Fibroblast of skin of left quadriceps (primary cell): Measurements from ENCODE around the gene TBC1D7.

Source experiments
- DNase-seq, 2 experiments: peaks; one replicate each; pipeline ENCODE4 v3.0.0-alpha.2; 2013; ENCODE audit warnings: low read depth in 2 of 2

Gene TBC1D7

DNA sequence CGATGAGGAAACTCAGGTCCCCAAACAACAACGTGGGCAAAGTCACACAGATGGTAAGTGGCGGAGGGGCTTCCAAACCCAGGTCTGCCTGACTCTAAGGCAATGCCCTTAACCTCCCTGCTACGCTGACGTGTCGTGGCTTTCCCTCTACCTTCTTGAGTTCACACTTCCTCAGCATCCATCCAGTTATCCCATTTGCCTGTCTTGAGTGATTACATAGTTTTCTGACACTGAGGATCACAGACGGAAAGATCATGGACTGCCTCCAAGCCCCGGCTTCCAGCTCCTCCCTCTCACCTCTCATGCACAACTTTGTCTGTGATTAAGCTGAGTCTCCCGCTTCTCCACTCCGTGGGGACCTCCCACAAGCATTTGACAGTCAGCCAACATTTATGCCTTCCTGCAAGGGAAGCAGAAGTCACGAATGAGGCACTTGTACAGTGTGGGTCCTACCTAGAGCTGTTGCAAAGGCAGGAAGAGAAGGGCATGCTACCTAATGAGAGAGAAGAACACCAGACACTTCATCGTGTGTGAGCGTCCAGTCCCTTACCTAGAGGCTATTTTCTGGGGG lies 33.8 kb downstream of the TBC1D7 start:
- DNase-seq: no peak

DNA sequence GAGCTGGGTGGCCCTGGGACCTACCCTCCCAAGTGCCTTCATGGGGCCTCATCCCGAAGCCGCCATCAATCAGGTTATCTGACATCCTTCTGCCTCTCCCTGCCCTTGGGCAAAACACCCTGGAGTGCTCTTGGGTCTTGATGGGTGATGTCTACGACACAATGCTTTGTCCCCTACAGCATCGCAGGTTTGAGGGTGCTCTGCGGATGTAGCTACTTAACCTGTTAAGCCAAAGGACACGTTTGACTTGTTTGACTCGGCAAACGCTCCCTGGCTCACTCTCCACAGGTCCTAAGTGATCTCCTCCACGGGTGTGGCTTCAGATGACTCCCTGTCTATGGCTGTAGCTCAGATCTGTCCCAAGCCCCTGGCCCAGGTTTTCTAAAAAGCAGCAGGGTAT lies 35.6 kb downstream of the TBC1D7 start:
- no peak for DNase-seq

DNA sequence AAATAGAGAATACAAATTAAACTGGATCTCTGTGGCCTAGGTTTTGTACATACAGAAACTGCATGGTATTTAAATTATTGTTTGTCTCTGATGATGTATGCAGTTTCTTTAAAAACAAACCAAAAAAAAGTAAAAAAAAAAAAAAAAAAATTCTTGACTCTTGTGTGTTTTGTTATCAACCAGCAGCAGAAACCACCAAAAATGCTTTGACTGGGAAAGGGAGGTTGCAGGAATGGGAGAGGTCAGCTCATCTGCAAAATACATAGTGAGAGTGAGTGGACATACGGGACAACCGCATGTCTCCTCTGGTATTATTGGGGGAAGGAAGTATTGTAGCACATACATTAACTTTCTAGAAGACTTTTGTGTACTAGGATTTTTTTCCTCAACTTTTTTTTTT lies 38.0 kb downstream of the TBC1D7 start:
- no peak for DNase-seq

DNA sequence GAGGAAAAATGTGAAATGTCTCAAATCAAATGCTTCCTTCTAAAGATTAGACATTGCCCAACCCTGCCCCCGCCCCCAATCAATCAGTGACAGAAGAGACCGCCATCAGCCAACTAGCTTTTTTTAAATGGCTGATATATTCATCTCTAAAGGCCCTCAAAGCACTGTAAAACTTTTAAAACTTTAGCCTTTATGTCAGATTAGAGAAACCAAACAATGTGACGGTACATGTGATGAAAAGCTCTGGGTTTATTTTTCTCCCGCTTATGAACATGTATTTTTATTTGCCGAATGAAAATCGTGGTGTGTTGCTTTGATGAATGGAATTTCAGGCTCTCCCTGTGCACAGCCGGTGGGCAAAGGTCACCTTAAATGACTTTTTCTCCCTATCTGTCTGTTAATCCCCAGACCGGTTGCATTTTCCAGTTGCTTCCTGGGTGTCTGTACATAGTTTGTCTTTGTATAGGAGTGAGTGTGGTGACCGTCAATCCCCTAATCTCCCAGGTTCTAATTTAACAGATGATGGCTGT lies 38.5 kb downstream of the TBC1D7 start:
- no peak for DNase-seq

DNA sequence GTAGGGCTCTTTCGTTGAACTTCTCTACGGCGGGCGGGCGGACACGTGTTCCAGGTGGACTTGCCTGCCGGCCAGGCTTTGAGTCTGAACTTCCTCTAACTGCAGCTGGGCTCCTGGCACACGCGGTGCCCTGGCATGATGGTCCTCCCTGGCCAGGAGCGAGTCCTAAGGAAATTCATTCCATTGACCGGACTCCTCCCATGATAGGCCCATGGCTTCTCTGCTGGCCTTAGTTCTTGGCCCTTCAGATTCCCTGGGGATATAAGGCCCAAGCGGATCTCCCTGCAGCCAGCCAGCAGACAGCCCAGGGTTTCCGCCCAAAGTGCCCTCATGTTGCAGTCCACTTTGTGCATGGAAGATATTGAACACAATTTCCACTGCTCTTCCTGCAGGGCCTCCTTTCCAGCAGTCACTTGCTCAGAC lies 39.4 kb downstream of the TBC1D7 start:
- no peak for DNase-seq

GRCh38 chr6:13288481-13288880 lies 39.9 kb downstream of the TBC1D7 start:
- no peak for DNase-seq

DNA sequence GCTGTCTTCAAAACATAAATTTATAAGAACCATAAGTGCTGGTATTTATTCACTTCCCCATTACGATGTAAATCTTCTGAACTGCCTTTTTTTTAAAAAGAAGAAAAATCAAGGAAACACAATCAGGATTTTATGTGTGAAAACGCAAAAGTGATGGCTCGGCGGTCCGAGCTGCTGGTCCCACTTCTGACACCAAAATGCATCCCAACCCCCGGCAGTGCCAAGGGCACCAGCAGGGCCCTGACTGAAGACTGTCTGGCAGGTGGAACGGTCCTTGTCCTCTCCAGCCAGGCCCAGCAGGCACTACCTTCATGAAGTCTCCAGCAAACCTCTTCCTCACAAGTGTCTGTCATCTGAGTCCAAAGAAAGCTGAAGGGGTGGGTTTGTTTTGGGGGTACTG lies 41.2 kb downstream of the TBC1D7 start:
- no peak for DNase-seq

DNA sequence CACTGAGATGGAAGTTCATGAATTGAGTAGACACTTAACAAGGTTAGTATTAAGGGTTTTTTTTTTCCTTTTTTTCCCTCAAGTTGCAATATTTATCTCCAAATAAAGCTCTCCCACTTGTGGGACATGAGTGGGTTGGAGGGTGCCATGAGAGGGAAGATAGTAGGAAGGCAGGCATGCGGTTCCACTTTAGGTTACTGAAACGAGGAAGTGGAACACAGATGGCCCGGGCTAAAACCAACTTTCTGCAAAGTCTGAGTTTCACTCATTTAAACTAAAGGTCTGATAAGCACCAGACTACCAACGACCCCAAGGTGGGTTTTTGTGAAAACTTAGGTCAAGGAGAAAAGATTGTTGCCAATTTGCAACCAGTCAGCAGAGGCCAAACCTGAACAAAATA lies 42.2 kb downstream of the TBC1D7 start:
- no peak for DNase-seq

DNA sequence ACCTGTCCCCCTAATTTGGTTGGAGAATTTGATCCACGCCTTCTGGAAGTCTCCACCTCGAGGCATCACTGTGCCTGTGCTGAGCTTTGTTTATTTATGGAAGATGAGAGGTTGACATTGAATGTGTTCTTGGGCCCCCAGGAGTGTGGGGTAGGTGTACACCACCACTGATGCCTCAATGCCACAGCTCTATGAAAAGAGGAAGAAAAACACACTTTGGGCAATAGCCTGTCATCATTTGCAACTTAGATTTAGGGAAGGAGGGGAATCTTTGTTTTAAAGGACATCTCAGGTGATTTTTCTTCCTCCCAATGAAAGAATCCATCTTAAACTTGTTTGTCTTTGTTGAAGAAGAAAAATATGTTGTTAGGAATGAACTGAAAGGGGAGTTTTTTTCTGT lies 42.6 kb downstream of the TBC1D7 start:
- DNase-seq: no peak

DNA sequence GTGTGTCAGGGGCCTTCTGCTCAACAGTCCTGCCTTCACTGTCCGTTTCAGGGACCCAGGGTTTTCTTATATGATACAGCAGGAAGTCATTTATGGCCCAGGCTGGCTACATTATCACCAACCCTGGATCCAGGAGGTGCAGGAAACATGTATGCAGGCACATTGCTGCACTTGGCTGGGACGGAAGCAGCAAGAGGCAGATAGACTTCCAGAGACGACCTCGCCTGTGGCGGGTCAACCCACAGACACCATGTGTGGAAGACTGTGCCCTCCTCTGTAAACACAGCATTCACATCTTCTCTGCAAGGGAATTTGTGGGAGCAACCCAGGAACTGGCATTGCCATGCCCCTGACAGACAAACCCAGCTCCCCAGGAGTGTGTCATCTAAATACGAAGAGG lies 43.7 kb downstream of the TBC1D7 start:
- no peak for DNase-seq

GRCh38 chr6:13283331-13283730 lies 45.0 kb downstream of the TBC1D7 start:
- no peak for DNase-seq

GRCh38 chr6:13282393-13283069 lies 45.8 kb downstream of the TBC1D7 start:
- DNase-seq: no peak

DNA sequence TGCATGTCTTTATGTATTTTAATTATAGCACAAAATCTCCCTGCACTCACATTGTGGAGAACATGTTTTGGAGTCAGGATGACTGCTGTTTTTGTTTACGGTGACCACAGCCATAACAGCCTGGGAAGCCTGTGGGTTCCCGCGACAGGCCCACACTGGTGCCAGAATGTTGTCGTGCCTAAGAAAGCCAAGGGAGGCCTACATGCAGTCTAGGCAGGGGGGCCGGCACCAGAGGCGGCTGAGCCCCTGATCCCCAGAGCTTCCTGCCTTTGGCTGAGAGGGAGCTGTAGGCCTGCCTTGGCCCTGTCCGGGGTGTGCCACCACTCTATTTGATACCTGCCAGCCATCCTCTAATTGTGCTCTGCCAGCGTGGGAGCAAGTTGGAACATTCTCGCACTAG lies 46.7 kb downstream of the TBC1D7 start:
- DNase-seq: no peak

- no peak for DNase-seq
These were observed 48.1 kb downstream of the TBC1D7 start for GRCh38 chr6:13280254-13280653.

DNA sequence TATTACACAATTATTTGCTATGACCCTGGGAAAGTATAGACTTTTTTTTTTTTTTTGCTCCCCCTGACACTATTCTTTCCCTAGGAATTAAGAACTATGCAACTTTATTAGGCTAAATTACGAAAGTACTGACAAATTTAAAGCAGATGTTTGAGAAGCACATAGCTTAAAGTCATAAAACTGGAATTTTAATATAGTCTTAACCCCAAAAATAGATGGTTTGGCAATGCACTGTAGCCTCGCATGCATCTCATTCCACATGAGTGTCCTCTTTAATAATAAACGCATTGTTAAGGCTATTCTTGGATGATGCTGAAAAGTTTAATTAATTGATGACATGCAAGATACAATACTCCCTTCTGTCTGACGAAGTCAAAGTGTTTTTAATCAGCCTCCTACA lies 49.3 kb downstream of the TBC1D7 start:
- DNase-seq: peak; percentile 95 to 97

- no peak for DNase-seq
These were observed 50.2 kb downstream of the TBC1D7 start for GRCh38 chr6:13278164-13278563.

DNA sequence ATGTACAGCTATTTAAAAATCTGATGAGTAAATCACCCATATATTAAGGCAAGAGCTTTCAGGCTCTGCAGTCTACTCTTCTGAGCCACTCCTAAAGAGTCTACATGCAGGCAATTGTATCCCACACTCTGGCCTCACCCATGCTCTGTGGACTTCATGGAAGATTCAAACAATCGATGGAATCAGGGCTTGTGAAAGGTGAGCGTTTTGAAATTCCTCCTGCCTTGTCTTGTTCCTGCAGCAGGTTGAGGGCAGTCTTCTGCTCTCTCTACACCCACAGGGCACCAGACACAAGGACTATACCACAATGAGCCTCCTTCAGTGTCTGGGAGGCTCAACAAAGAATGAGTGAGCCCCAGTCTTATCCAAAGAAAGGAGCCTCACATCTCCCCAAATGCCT lies 51.1 kb downstream of the TBC1D7 start:
- no peak for DNase-seq

DNA sequence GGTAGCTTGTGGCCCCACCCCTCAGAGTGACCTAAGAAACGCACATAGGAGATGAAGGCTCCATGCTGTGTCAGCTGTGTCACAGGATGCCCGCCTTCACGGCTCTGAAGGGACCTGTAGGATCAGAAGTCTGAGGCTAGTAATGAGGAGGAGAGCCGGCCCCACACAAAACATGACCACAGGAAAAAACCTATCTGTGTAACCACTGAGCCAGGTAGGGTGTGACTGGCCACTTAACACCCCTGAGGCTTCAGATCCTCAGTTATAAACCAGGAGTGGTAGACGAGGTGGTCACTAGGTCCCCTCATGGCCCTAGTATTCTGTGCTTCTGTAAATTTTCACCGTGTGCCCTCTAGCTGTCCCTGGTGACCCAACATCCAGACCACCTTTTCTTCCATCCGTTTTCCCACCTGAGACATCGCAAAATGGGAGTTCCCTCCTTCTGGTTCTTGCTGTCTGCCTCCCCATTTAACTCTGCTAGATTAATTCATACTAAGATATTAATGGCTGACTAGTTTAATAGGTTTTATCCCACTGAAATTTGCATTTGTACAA lies 52.8 kb downstream of the TBC1D7 start:
- DNase-seq: no peak

DNA sequence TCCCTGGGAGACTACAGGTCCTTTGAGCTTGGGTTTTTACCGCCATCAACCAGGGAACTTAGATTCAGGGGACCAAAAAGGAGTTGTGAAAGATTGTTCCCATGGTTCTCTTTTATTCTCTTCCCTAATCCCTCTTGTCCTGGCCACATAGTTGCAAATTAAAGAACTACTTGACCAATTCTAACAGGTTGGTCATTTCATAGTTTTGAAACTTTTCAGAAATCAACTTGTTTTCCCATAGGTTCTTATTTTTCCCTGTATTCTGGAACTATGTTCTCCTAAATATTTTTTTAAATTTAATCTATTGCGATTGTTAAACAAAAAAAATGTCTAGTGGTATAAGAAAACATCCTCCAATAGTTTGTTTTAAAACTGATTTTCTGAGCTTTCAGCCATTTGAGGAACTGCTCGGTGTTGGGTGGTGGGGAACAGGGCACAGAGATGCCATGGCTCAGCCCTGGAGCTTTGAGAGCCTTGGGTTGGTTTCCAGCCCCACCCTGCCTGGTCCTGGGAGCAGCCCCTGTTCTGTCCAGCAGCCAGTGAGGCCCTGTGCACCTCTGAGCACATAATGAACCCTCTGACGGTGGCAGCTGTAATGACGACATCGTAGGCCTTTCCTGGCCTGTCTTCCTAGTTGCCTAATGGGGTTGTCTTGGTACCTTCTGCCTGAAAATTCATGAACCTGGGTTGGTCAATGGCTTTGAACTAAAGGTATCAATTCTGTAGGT lies 53.5 kb downstream of the TBC1D7 start:
- no peak for DNase-seq

- DNase-seq: no peak
These were observed 54.2 kb downstream of the TBC1D7 start for GRCh38 chr6:13273931-13274706.

- no peak for DNase-seq
These were observed 55.0 kb downstream of the TBC1D7 start for GRCh38 chr6:13273202-13273930.
